Measurements from ENCODE around the gene BTBD9.

GRCh38 chr6:38403548-38403947 is 236.2 kb downstream of the BTBD9 start:
- no peak for TF ChIP-seq CTCF (IDR thresholded peaks at IDR 0.05)
- TF ChIP-seq EP300 (IDR thresholded peaks at IDR 0.05), result no peak
- TF ChIP-seq POLR2A (IDR thresholded peaks at IDR 0.05), result no peak
- TF ChIP-seq POLR2AphosphoS5 (IDR thresholded peaks at IDR 0.05), result no peak
